Neuronal stem cell (in vitro differentiated cells): ENCODE measurements around the gene CAMTA2.

ENCODE experiments used
- DNase-seq: peaks from one replicate; pipeline ENCODE4 v3.0.0-alpha.2; 2013; ENCODE audit warnings: low spot score
- H2AFZ ChIP-seq: one replicate; pipeline ENCODE4 v1.6.1; 2013; ENCODE audit warnings: mild to moderate bottlenecking, low read length, inconsistent platforms
- H2AK5ac ChIP-seq: 2 replicates; pipeline ENCODE4 v1.6.1; 2013; ENCODE audit warnings: low read depth, mild to moderate bottlenecking, inconsistent platforms, low read length, moderate library complexity, mixed read lengths
- H2BK120ac ChIP-seq: 2 replicates; pipeline ENCODE4 v1.6.1; 2013; ENCODE audit warnings: low read depth, mild to moderate bottlenecking, inconsistent platforms, low read length, moderate library complexity, mixed read lengths
- H2BK12ac ChIP-seq: one replicate; pipeline ENCODE4 v1.6.1; 2013; ENCODE audit warnings: low read length, inconsistent platforms
- H2BK15ac ChIP-seq: 2 replicates; pipeline ENCODE4 v1.6.1; 2013; ENCODE audit warnings: mild to moderate bottlenecking, low read length, inconsistent platforms, mixed read lengths
- H2BK5ac ChIP-seq: one replicate; pipeline ENCODE4 v1.6.1; 2013; ENCODE audit warnings: inconsistent platforms, mild to moderate bottlenecking, low read length, moderate library complexity
- H3K14ac ChIP-seq: one replicate; pipeline ENCODE4 v1.6.1; 2013; ENCODE audit warnings: low read length, inconsistent platforms
- H3K18ac ChIP-seq: 2 replicates; pipeline ENCODE4 v1.6.1; 2013; ENCODE audit warnings: low read length, inconsistent platforms
- H3K23ac ChIP-seq: 2 replicates; pipeline ENCODE4 v1.6.1; 2013; ENCODE audit warnings: low read depth, mild to moderate bottlenecking, mixed read lengths, low read length, inconsistent platforms; ENCODE audit not compliant: poor library complexity
- H3K27ac ChIP-seq: replicated peaks from 3 replicates; pipeline ENCODE4 v1.5.1; 2013; ENCODE audit warnings: low read length, inconsistent platforms
- H3K27me3 ChIP-seq, 3 experiments: 2 replicates each; pipeline ENCODE4 v1.6.1; 2013; ENCODE audit warnings: low read length in 3 of 3, mild to moderate bottlenecking in 2 of 3, inconsistent platforms in 1 of 3, low read depth in 1 of 3, mixed read lengths in 1 of 3, moderate library complexity in 1 of 3; ENCODE audit not compliant: control insufficient read depth in 3 of 3, insufficient read depth in 3 of 3
- H3K36me3 ChIP-seq, 2 donors: replicated peaks in 1 of 2; 2 replicates each; pipeline ENCODE4 v1.6.1; 2013; ENCODE audit warnings: low read length in 2 of 2; ENCODE audit not compliant: control insufficient read depth in 2 of 2, insufficient read depth in 2 of 2
- H3K4ac ChIP-seq: 2 replicates; pipeline ENCODE4 v1.6.1; 2013; ENCODE audit warnings: inconsistent platforms, mild to moderate bottlenecking, low read length, moderate library complexity
- H3K4me1 ChIP-seq, 2 donors: 1 replicate in 1 of 2; 2 replicates in 1 of 2; pipeline ENCODE4 v1.6.1; 2013; ENCODE audit warnings: low read length in 2 of 2, low read depth in 1 of 2; ENCODE audit not compliant: control insufficient read depth in 2 of 2, insufficient read depth in 1 of 2
- H3K4me2 ChIP-seq: one replicate; pipeline ENCODE4 v1.6.1; 2013; ENCODE audit warnings: mild to moderate bottlenecking, low read length, inconsistent platforms; ENCODE audit not compliant: insufficient read depth, poor library complexity, severe bottlenecking
- H3K4me3 ChIP-seq, 2 donors: 2 replicates each; pipeline ENCODE4 v1.5.1; 2013; ENCODE audit warnings: low read length in 2 of 2, mild to moderate bottlenecking in 2 of 2, inconsistent platforms in 1 of 2, moderate library complexity in 1 of 2
- H3K79me1 ChIP-seq: one replicate; pipeline ENCODE4 v1.6.1; 2013; ENCODE audit warnings: low read depth, mild to moderate bottlenecking, inconsistent platforms, low read length, moderate library complexity
- H3K9ac ChIP-seq: one replicate; pipeline ENCODE4 v1.6.1; 2013; ENCODE audit warnings: mild to moderate bottlenecking, low read depth, low read length, inconsistent platforms; ENCODE audit not compliant: poor library complexity
- H3K9me3 ChIP-seq, 2 donors: replicated peaks in 1 of 2; 2 replicates each; pipeline versions ENCODE3 to v1.6.1; 2013; ENCODE audit warnings: low read length in 2 of 2, mild to moderate bottlenecking in 2 of 2, inconsistent platforms in 1 of 2, low read depth in 1 of 2, mixed read lengths in 1 of 2, moderate library complexity in 1 of 2; ENCODE audit not compliant: control insufficient read depth in 2 of 2, insufficient read depth in 1 of 2
- H4K8ac ChIP-seq: one replicate; pipeline ENCODE4 v1.6.1; 2013; ENCODE audit warnings: low read depth, mild to moderate bottlenecking, inconsistent platforms, low read length, moderate library complexity
- H4K91ac ChIP-seq: one replicate; pipeline ENCODE4 v1.6.1; 2013; ENCODE audit warnings: low read length, low read depth, mild to moderate bottlenecking, inconsistent platforms; ENCODE audit not compliant: poor library complexity
- WGBS, 2 donors: extraction: QIAGEN DNeasy Blood & Tissue Kit; methylation state at CpG; one replicate each; pipeline ENCODE4 v1.1.7; 2013; ENCODE audit warnings: missing lambda C conversion rate in 2 of 2, mixed read lengths in 1 of 2; ENCODE audit not compliant: insufficient read length in 2 of 2, insufficient replicate concordance in 1 of 2; ENCODE audit errors: extremely low coverage in 2 of 2; 5-methylcytosine and 5-hydroxymethylcytosine counted together

The CAMTA2 gene

GRCh38 chr17:4949321-4950074 lies 38.0 kb downstream of the CAMTA2 start:
- Histone ChIP-seq H2BK12ac (no peak overlapping the region), H3K9ac (peak overlapping the region; percentile 83), H3K18ac (peak overlapping the region; percentile 98), H3K36me3 (peaks cover 18 to 26% of the 10 kb centered on the region in 2 donors), H4K91ac (peak overlapping the region; percentile 61), H3K79me1 (peaks cover 6% of the 10 kb centered on the region), H2AK5ac (peak overlapping the region; percentile 88), H3K4me3 (peak overlapping the region; percentile 84 to 100), H3K4me1 (peaks cover 18 to 22% of the 10 kb centered on the region in 2 donors), H2AFZ (peak overlapping the region; percentile 91), H3K9me3 (no peaks in the 10 kb centered on the region), H3K4me2 (peak overlapping the region; percentile 95), H2BK15ac (peak overlapping the region; percentile 62), H3K27ac (peak overlapping the region; percentile 100), H3K27me3 (no peaks in the 10 kb centered on the region), H3K4ac (peak overlapping the region; percentile 97), H2BK5ac (peak overlapping the region; percentile 100), H3K23ac (peak overlapping the region; percentile 97), H2BK120ac (no peak overlapping the region), H4K8ac (no peak overlapping the region), H3K14ac (no peak overlapping the region)
- no CpG with 5 or more reads among the region's 75 CpGs for WGBS, 2 donors
- DNase-seq: peak; percentile 87

- Histone ChIP-seq H3K18ac (peak overlapping the region; percentile 93), H3K23ac (peak overlapping the region; percentile 89), H2BK12ac (no peak overlapping the region), H3K4me1 (peaks cover 18 to 22% of the 10 kb centered on the region in 2 donors), H3K4me2 (peak overlapping the region; percentile 95), H3K4me3 (peak overlapping the region; percentile 84 to 100), H4K91ac (no peak overlapping the region), H3K79me1 (peaks cover 6% of the 10 kb centered on the region), H2BK120ac (no peak overlapping the region), H2BK5ac (peak overlapping the region; percentile 100), H3K9ac (peak overlapping the region; percentile 32), H3K14ac (no peak overlapping the region), H4K8ac (no peak overlapping the region), H3K36me3 (peaks cover 23 to 32% of the 10 kb centered on the region in 2 donors), H3K27ac (peak overlapping the region; percentile 100), H3K9me3 (no peaks in the 10 kb centered on the region), H2BK15ac (no peak overlapping the region), H3K27me3 (no peaks in the 10 kb centered on the region), H2AK5ac (peak overlapping the region; percentile 88), H3K4ac (no peak overlapping the region), H2AFZ (peak overlapping the region; percentile 91)
- no CpG with 5 or more reads among the region's 40 CpGs for WGBS, 2 donors
- DNase-seq: peak; percentile 88
Observed at GRCh38 chr17:4948931-4949320, 38.5 kb downstream of the CAMTA2 start.

GRCh38 chr17:4948166-4948930 lies 39.1 kb downstream of the CAMTA2 start, which contains the start of gene PFN1:
Gene PFN1, minus strand, starts transcription at chr17:4948530. Its CDS starts 136 bp downstream, at chr17:4948394.
- peak within 1 kb of the TSS; percentile 88 for H4K91ac ChIP-seq
- peaks cover 18 to 22% of the 10 kb centered on the region in 2 donors for H3K4me1 ChIP-seq
- H3K9ac ChIP-seq: peak within 1 kb of the TSS; percentile 100
- H2BK120ac ChIP-seq: peak within 1 kb of the TSS; percentile 95
- peak within 1 kb of the TSS; percentile 98 for H3K14ac ChIP-seq
- H3K23ac ChIP-seq: peak within 1 kb of the TSS; percentile 99
- WGBS, 2 donors: no CpG with 5 or more reads among the region's 59 CpGs
- peak within 1 kb of the TSS; percentile 91 for H2AFZ ChIP-seq
- peak within 1 kb of the TSS; percentile 99 for H2BK12ac ChIP-seq
- H3K4me2 ChIP-seq: peak within 1 kb of the TSS; percentile 95
- H3K9me3 ChIP-seq: no peaks in the 10 kb centered on the region
- H2BK15ac ChIP-seq: peak within 1 kb of the TSS; percentile 96
- no peaks in the 10 kb centered on the region for H3K27me3 ChIP-seq
- peak within 1 kb of the TSS; percentile 100 for H3K4me3 ChIP-seq
- peak within 1 kb of the TSS; percentile 88 for H4K8ac ChIP-seq
- peak within 1 kb of the TSS; percentile 100 for H2BK5ac ChIP-seq
- H3K18ac ChIP-seq: peak within 1 kb of the TSS; percentile 100
- H2AK5ac ChIP-seq: peak within 1 kb of the TSS; percentile 98
- DNase-seq: peak; percentile 82
- peak within 1 kb of the TSS; percentile 100 for H3K27ac ChIP-seq
- H3K79me1 ChIP-seq: peaks cover 6% of the 10 kb centered on the region
- H3K4ac ChIP-seq: peak within 1 kb of the TSS; percentile 94
- peaks cover 26 to 38% of the 10 kb centered on the region in 2 donors for H3K36me3 ChIP-seq
